ENCODE measurements around the gene PBX1.

GRCh38 chr1:164880644-164881043 is 321.7 kb downstream of the PBX1 start:
- no peak for TF ChIP-seq POLR2A (IDR thresholded peaks at IDR 0.05)
- no peak for TF ChIP-seq POLR2AphosphoS5 (IDR thresholded peaks at IDR 0.05)
- no peak for TF ChIP-seq EP300 (IDR thresholded peaks at IDR 0.05)
